RWPE1 (cell line): ENCODE measurements around the gene SDR39U1.

Experiments used
- CTCF ChIA-PET: fragments of 350-600 bp; sonication (Branson Sonifier 250); formaldehyde crosslinking; extraction: SDS; loops from one replicate; lab custom pipeline; 2021; lab: Yijun Ruan, JAX
- POLR2A ChIA-PET: fragments of 400-600 bp; formaldehyde crosslinking; extraction: SDS; loops from one replicate; lab custom pipeline; 2020; ENCODE audit warnings: antibody characterized with exemption; ENCODE audit not compliant: low non-redundant PET; lab: Yijun Ruan, JAX
- DNase-seq: peaks from one replicate; pipeline ENCODE4 v3.0.0; 2012; ENCODE audit warnings: low spot score
- H3K27ac ChIP-seq: fragments of 450-650 bp; 2 replicates; pipeline ENCODE4 v1.5.1; 2017
- CTCF ChIP-seq: fragments of 450-650 bp; conservative IDR thresholded peaks from 2 replicates; pipeline ENCODE4 v1.5.1; 2017; ENCODE audit warnings: low read depth, mild to moderate bottlenecking

The SDR39U1 gene

DNA sequence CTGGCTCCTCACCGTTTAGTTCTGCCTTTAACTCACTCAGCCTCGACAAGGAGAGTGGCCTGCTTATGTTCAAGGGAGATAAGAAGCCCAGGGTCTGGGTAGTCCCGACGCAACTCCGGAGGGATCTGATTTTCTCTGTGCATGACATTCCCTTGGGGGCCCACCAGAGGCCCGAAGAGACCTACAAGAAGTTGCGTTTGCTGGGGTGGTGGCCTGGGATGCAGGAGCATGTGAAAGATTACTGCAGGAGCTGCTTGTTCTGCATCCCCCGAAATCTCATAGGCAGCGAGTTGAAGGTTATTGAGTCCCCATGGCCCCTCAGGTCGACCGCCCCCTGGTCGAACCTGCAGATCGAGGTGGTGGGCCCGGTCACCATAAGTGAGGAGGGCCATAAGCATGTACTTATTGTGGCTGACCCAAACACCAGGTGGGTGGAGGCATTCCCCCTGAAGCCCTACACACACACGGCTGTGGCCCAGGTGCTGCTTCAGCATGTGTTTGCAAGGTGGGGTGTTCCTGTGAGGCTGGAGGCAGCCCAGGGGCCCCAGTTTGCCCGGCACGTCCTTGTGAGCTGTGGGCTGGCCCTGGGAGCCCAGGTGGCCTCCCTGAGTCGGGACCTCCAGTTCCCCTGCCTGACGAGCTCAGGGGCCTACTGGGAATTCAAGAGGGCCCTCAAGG, 26.2 kb downstream of the SDR39U1 start:
- ChIA-PET CTCF (no interaction called here), POLR2A (no interaction called here)
- DNase-seq = no peak
- no peak overlapping the region for H3K27ac ChIP-seq
- TF ChIP-seq CTCF = no peak

DNA sequence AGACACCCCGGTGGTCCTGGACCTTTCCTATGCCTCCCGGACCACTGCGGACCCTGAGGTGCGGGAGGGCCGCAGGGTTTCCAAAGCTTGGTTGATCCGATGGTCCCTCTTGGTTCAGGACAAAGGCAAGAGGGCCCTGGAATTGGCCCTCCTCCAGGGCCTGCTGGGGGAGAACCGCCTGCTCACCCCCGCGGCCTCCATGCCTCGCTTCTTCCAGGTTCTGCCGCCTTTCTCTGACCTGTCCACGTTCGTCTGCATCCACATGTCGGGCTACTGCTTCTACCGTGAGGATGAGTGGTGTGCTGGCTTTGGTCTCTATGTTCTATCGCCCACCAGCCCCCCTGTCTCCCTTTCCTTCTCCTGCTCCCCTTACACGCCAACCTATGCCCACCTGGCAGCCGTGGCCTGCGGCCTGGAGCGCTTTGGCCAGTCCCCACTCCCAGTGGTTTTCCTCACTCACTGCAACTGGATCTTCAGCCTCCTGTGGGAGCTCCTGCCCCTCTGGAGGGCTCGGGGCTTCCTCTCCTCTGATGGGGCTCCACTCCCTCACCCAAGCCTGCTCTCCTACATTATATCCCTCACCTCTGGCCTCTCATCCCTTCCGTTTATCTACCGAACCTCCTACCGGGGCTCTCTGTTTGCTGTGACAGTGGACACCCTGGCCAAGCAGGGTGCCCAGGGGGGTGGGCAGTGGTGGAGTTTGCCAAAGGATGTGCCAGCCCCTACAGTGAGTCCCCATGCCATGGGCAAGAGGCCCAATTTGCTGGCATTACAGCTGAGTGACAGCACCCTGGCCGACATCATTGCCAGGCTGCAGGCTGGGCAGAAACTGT, 26.9 kb downstream of the SDR39U1 start:
- ChIA-PET POLR2A (no interaction called here), CTCF (interaction anchor here (2.7 kb wide), 1 partner anchor 82 kb away, joined by 8 read pairs; no protein-coding TSS in a partner anchor)
- no peak for DNase-seq
- H3K27ac ChIP-seq = no peak overlapping the region
- no peak for TF ChIP-seq CTCF

DNA sequence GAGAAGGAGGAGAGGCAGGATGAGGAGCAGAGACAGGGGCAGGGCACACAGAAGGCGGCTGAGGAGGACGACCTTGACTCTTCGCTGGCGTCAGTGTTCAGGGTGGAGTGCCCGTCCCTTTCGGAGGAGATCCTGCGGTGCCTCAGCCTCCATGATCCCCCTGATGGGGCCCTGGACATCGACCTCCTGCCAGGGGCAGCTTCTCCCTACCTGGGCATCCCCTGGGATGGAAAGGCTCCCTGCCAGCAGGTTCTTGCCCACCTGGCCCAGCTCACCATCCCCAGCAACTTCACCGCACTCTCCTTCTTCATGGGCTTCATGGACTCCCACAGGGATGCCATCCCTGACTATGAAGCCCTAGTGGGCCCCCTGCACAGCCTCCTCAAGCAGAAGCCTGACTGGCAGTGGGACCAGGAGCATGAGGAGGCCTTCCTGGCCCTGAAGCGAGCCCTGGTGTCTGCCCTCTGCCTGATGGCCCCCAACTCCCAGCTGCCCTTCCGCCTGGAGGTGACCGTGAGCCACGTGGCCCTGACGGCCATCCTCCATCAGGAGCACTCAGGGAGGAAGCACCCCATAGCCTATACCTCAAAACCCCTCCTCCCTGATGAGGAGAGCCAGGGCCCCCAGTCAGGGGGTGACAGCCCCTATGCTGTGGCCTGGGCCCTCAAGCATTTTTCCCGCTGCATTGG, 27.7 kb downstream of the SDR39U1 start:
- no peak overlapping the region for H3K27ac ChIP-seq
- POLR2A ChIA-PET = no interaction called here
- no peak for TF ChIP-seq CTCF
- CTCF ChIA-PET = interaction anchor here (2.7 kb wide), 1 partner anchor 81 kb away, joined by 8 read pairs; no protein-coding TSS in a partner anchor
- no peak for DNase-seq

GRCh38 chr14:24414077-24414476, 28.5 kb downstream of the SDR39U1 start:
- ChIA-PET CTCF (interaction anchor here (0.6 to 2.7 kb wide), 3 partner anchors 18 to 107 kb away, joined by 3 to 8 read pairs (median 7); no protein-coding TSS in a partner anchor), POLR2A (no interaction called here)
- no peak for TF ChIP-seq CTCF
- H3K27ac ChIP-seq = no peak overlapping the region
- DNase-seq = no peak

- peak; percentile 44 for DNase-seq
- no peak overlapping the region for H3K27ac ChIP-seq
- CTCF ChIA-PET = interaction anchor here (0.6 to 1.6 kb wide), 6 partner anchors 19 to 234 kb away, joined by 3 to 8 read pairs (median 4); no protein-coding TSS in a partner anchor
- POLR2A ChIA-PET = no interaction called here
- peak; percentile 60 for TF ChIP-seq CTCF
Measured at GRCh38 chr14:24411443-24412389, 30.9 kb downstream of the SDR39U1 start.
